NB4 (cell line): ENCODE measurements around the gene NXPH1.

ENCODE experiments used
- DNase-seq: peaks from one replicate; pipeline ENCODE4 v3.0.0; 2010; ENCODE audit warnings: low read depth
- H3K4me3 ChIP-seq: one replicate; pipeline ENCODE4 v1.5.1; 2011; ENCODE audit warnings: mild to moderate bottlenecking, low read depth, low read length, moderate library complexity
- CTCF ChIP-seq: IDR thresholded peaks from one replicate; pipeline ENCODE4 v1.5.1; 2012; ENCODE audit warnings: low read depth, low read length
- MAX ChIP-seq: IDR thresholded peaks from 2 replicates; pipeline ENCODE4 v1.6.1; 2011; ENCODE audit warnings: low read depth, low read length
- MYC ChIP-seq: IDR thresholded peaks from 2 replicates; pipeline ENCODE4 v1.6.1; 2011; ENCODE audit warnings: low read depth, low read length
- POLR2A ChIP-seq: IDR thresholded peaks from 2 replicates; pipeline ENCODE4 v1.6.1; 2011; ENCODE audit warnings: mild to moderate bottlenecking; ENCODE audit not compliant: insufficient read length; ENCODE audit errors: extremely low read depth

NXPH1 gene

GRCh38 chr7:8444468-8444769 lies 11.0 kb downstream of the NXPH1 start:
- no peak for TF ChIP-seq CTCF
- no peak overlapping the region for H3K4me3 ChIP-seq
- DNase-seq: no peak

- H3K4me3 ChIP-seq: no peak overlapping the region
- TF ChIP-seq MAX: no peak
- TF ChIP-seq MYC: no peak
- DNase-seq: no peak
Observed at GRCh38 chr7:8453535-8453934, 20.1 kb downstream of the NXPH1 start.

GRCh38 chr7:8455426-8455825 lies 22.0 kb downstream of the NXPH1 start:
- no peak overlapping the region for H3K4me3 ChIP-seq
- no peak for TF ChIP-seq MYC
- TF ChIP-seq POLR2A: no peak
- no peak for TF ChIP-seq MAX
- TF ChIP-seq CTCF: no peak
- DNase-seq: no peak

GRCh38 chr7:8462309-8462708 lies 28.9 kb downstream of the NXPH1 start:
- TF ChIP-seq POLR2A: no peak
- TF ChIP-seq MYC: no peak
- no peak for TF ChIP-seq CTCF
- no peak for TF ChIP-seq MAX
- DNase-seq: no peak
- H3K4me3 ChIP-seq: no peak overlapping the region

- H3K4me3 ChIP-seq: no peak overlapping the region
- no peak for DNase-seq
- TF ChIP-seq MYC (no peak), POLR2A (no peak), CTCF (no peak), MAX (no peak)
Observed at GRCh38 chr7:8465338-8465737, 31.9 kb downstream of the NXPH1 start.

- no peak for DNase-seq
- H3K4me3 ChIP-seq: no peak overlapping the region
- TF ChIP-seq CTCF (no peak), MAX (no peak), MYC (no peak), POLR2A (no peak)
Observed at GRCh38 chr7:8480527-8480926, 47.1 kb downstream of the NXPH1 start.
